ENCODE results near the gene C3orf22. TPM values are rescaled to one million over a fixed set of nuclear protein-coding genes. Genes with fewer than 3 reads are reported as not detected.

Gene C3orf22
- total and polyA plus RNA-seq, 2 donors (not counting 1 experiment from before 2014, with no cell fraction given) = not detected

- no peak for DNase-seq (ENCODE audit: low read depth in 2 of 2)
- H3K27me3 ChIP-seq (ENCODE audit: control insufficient read depth, insufficient read depth, low read length) = peaks cover 5% of the 10 kb centered on the region
- no peak for TF ChIP-seq EZH2 (IDR thresholded peaks at IDR 0.05; ENCODE audit: low read length, missing control alignments)
- TF ChIP-seq, protein P1, sequence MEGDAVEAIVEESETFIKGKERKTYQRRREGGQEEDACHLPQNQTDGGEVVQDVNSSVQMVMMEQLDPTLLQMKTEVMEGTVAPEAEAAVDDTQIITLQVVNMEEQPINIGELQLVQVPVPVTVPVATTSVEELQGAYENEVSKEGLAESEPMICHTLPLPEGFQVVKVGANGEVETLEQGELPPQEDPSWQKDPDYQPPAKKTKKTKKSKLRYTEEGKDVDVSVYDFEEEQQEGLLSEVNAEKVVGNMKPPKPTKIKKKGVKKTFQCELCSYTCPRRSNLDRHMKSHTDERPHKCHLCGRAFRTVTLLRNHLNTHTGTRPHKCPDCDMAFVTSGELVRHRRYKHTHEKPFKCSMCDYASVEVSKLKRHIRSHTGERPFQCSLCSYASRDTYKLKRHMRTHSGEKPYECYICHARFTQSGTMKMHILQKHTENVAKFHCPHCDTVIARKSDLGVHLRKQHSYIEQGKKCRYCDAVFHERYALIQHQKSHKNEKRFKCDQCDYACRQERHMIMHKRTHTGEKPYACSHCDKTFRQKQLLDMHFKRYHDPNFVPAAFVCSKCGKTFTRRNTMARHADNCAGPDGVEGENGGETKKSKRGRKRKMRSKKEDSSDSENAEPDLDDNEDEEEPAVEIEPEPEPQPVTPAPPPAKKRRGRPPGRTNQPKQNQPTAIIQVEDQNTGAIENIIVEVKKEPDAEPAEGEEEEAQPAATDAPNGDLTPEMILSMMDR (conservative IDR thresholded peaks at IDR 0.05 in 1 of 2, IDR thresholded peaks at IDR 0.05 in 1 of 2; ENCODE audit: low read depth in 1 of 2, low read length in 2 of 2) = no peak
Measured at GRCh38 chr3:126557761-126558160, 971 bp downstream of the C3orf22 start.

GRCh38 chr3:126557415-126557745 is 1.4 kb downstream of the C3orf22 start:
- Histone ChIP-seq H3K27ac (ENCODE audit: insufficient read depth, low read length) (no peak overlapping the region), H2AFZ (ENCODE audit: low read length) (no peak overlapping the region), H3K4me1 (ENCODE audit: control insufficient read depth, extremely low read depth, insufficient read depth, low read length) (no peaks in the 10 kb centered on the region), H3K4me3 (replicated peaks in 1 of 4; ENCODE audit: control extremely low read depth in 1 of 4, insufficient read depth in 1 of 4, low read depth in 3 of 4, low read length in 4 of 4) (no peak overlapping the region), H4K20me1 (ENCODE audit: control insufficient read depth, extremely low read depth, insufficient read depth, low read length) (no peaks in the 10 kb centered on the region), H3K36me3 (ENCODE audit: control insufficient read depth, insufficient read depth, low read length) (no peaks in the 10 kb centered on the region), H3K4me2 (ENCODE audit: extremely low read depth, insufficient read depth, low read length) (no peak overlapping the region), H3K9ac (ENCODE audit: insufficient read depth, low read length) (no peak overlapping the region), H3K27me3 (ENCODE audit: control insufficient read depth, insufficient read depth, low read length) (peaks cover 5% of the 10 kb centered on the region), H3K79me2 (ENCODE audit: control insufficient read depth, insufficient read depth, low read length) (no peaks in the 10 kb centered on the region), H3K9me3 (ENCODE audit: control insufficient read depth, insufficient read depth, low read depth, low read length) (no peaks in the 10 kb centered on the region)
- no peak for TF ChIP-seq EZH2 (IDR thresholded peaks at IDR 0.05; ENCODE audit: low read length, missing control alignments)
- TF ChIP-seq, protein P1 (conservative IDR thresholded peaks at IDR 0.05 in 1 of 2, IDR thresholded peaks at IDR 0.05 in 1 of 2; ENCODE audit: low read depth in 1 of 2, low read length in 2 of 2) = no peak
- DNase-seq (ENCODE audit: low read depth in 2 of 2) = no peak

More at GRCh38 chr3:126557761-126558160, 971 bp downstream of the C3orf22 start:
- Histone ChIP-seq H3K4me1 (ENCODE audit: control insufficient read depth, extremely low read depth, insufficient read depth, low read length) (no peaks in the 10 kb centered on the region), H3K9ac (ENCODE audit: insufficient read depth, low read length) (no peak overlapping the region), H3K9me3 (ENCODE audit: control insufficient read depth, insufficient read depth, low read depth, low read length) (no peaks in the 10 kb centered on the region), H4K20me1 (ENCODE audit: control insufficient read depth, extremely low read depth, insufficient read depth, low read length) (no peaks in the 10 kb centered on the region), H3K27ac (ENCODE audit: insufficient read depth, low read length) (no peak overlapping the region), H3K4me2 (ENCODE audit: extremely low read depth, insufficient read depth, low read length) (no peak overlapping the region), H3K79me2 (ENCODE audit: control insufficient read depth, insufficient read depth, low read length) (no peaks in the 10 kb centered on the region), H2AFZ (ENCODE audit: low read length) (no peak overlapping the region), H3K4me3 (replicated peaks in 1 of 4; ENCODE audit: control extremely low read depth in 1 of 4, insufficient read depth in 1 of 4, low read depth in 3 of 4, low read length in 4 of 4) (no peak overlapping the region), H3K36me3 (ENCODE audit: control insufficient read depth, insufficient read depth, low read length) (no peaks in the 10 kb centered on the region)

GRCh38 chr3:126556637-126557414 is 1.9 kb downstream of the C3orf22 start:
- Histone ChIP-seq H3K27ac (ENCODE audit: insufficient read depth, low read length) (no peak overlapping the region), H3K36me3 (ENCODE audit: control insufficient read depth, insufficient read depth, low read length) (no peaks in the 10 kb centered on the region), H3K79me2 (ENCODE audit: control insufficient read depth, insufficient read depth, low read length) (no peaks in the 10 kb centered on the region), H4K20me1 (ENCODE audit: control insufficient read depth, extremely low read depth, insufficient read depth, low read length) (no peaks in the 10 kb centered on the region), H3K9me3 (ENCODE audit: control insufficient read depth, insufficient read depth, low read depth, low read length) (no peaks in the 10 kb centered on the region), H2AFZ (ENCODE audit: low read length) (no peak overlapping the region), H3K4me1 (ENCODE audit: control insufficient read depth, extremely low read depth, insufficient read depth, low read length) (no peaks in the 10 kb centered on the region), H3K4me2 (ENCODE audit: extremely low read depth, insufficient read depth, low read length) (no peak overlapping the region), H3K4me3 (replicated peaks in 1 of 4; ENCODE audit: control extremely low read depth in 1 of 4, insufficient read depth in 1 of 4, low read depth in 3 of 4, low read length in 4 of 4) (no peak overlapping the region), H3K27me3 (ENCODE audit: control insufficient read depth, insufficient read depth, low read length) (peaks cover 5% of the 10 kb centered on the region), H3K9ac (ENCODE audit: insufficient read depth, low read length) (no peak overlapping the region)
- TF ChIP-seq EZH2 (IDR thresholded peaks at IDR 0.05; ENCODE audit: low read length, missing control alignments) = no peak
- TF ChIP-seq, protein P1 (conservative IDR thresholded peaks at IDR 0.05 in 1 of 2, IDR thresholded peaks at IDR 0.05 in 1 of 2; ENCODE audit: low read depth in 1 of 2, low read length in 2 of 2) = no peak
- DNase-seq (ENCODE audit: low read depth in 2 of 2) = no peak
